ENCODE data around the gene CDKN2AIPNL. TPM values are rescaled to one million over a fixed set of nuclear protein-coding genes. Genes with fewer than 3 reads are reported as not detected.
A peak's percentile ranks its signal among the peaks of the same experiment; 100 is the strongest.

Gene CDKN2AIPNL, protein sequence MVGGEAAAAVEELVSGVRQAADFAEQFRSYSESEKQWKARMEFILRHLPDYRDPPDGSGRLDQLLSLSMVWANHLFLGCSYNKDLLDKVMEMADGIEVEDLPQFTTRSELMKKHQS
- total RNA-seq, result 10 to 100 TPM in 3 of 4 donors, not detected in 1; 20.9 to 26.1 (median 24.5) TPM

DNA sequence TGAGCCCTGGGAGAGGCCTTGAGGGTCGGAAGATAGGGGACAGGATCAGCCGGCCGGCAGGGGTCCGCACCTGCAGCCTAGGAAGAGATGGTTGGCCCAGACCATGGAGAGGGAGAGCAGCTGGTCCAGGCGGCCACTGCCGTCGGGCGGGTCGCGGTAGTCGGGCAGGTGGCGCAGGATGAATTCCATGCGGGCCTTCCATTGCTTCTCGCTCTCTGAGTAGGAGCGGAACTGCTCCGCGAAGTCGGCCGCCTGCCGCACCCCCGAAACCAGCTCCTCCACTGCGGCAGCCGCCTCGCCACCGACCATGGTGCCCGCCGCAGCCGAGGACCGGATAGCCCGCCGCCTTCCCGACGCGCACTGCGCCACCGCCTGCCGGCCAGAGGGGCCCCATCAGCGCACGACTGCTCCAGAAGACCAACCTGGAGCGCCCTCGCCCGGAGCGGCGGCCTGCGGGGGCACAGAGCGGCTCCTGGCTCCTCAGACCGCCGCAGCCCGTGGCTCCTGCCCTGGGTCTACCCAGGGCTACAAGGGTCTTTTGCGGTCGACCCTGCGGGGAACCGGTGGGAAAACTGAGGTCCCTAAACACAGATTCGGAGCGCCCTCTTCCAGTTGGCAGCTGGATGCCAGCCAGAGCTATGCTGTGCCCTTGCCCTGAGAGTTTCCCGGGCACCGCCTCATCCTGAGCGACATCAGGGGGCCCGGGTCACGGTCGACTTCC is at the start of gene CDKN2AIPNL:
Gene CDKN2AIPNL (minus strand): TSS at position 336 of the 721 bp plus-strand sequence. CDS start 27 bp downstream, at position 309.
- Histone ChIP-seq H3K27me3 (no peaks in the 10 kb centered on the region), H3K36me3 (no peaks in the 10 kb centered on the region), H3K4me1 (peaks cover 0 to 4% of the 10 kb centered on the region in 2 donors), H3K9me3 (no peaks in the 10 kb centered on the region), H3K27ac (peak within 1 kb of the TSS; percentile 83 to 90), H3K4me3 (peak within 1 kb of the TSS; percentile 68 to 80)
- TF ChIP-seq, protein P1, sequence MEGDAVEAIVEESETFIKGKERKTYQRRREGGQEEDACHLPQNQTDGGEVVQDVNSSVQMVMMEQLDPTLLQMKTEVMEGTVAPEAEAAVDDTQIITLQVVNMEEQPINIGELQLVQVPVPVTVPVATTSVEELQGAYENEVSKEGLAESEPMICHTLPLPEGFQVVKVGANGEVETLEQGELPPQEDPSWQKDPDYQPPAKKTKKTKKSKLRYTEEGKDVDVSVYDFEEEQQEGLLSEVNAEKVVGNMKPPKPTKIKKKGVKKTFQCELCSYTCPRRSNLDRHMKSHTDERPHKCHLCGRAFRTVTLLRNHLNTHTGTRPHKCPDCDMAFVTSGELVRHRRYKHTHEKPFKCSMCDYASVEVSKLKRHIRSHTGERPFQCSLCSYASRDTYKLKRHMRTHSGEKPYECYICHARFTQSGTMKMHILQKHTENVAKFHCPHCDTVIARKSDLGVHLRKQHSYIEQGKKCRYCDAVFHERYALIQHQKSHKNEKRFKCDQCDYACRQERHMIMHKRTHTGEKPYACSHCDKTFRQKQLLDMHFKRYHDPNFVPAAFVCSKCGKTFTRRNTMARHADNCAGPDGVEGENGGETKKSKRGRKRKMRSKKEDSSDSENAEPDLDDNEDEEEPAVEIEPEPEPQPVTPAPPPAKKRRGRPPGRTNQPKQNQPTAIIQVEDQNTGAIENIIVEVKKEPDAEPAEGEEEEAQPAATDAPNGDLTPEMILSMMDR (IDR thresholded peaks at IDR 0.05), result peak; percentile 93 to 97 (median 94)
- TF ChIP-seq POLR2A (IDR thresholded peaks at IDR 0.05), result peak; percentile 2 to 66
- intact Hi-C loops (cut with DNase I; ENCODE audit: low total_unique reads), result loop anchor here (5.0 to 10.0 kb wide), 2 partner anchors 53 to 116 kb away; partner anchors contain the start of gene JADE2
- DNase-seq, result peak; percentile 88 to 91

DNA sequence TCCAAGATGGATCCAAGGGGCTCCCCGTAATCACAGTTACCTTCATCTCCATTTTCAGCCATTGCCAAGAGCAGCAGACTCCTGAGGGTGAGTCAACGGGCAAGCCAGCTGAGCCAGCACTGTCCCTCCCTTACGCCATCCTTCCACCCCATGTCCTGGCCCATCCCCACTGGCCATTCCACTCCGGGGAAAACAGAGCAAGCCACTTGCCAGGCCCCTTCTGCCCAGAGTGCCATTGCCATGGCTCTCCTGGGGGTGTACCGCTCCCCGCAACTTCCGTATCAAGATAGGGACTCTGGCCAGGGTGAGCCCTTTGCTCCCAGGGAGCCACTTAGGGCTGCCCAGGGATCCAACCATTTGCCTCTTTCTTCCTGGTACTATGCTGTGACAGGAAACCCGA is 48.9 kb upstream of the CDKN2AIPNL start:
- intact Hi-C loops (cut with DNase I; ENCODE audit: low total_unique reads), result loop anchor here (10.0 kb wide), 1 partner anchor 46 kb away; the partner anchor contains the start of gene CDKN2AIPNL
- DNase-seq, result no peak
- H3K4me3 ChIP-seq, result no peak overlapping the region
- H3K27me3 ChIP-seq, result no peaks in the 10 kb centered on the region
- H3K36me3 ChIP-seq, result no peaks in the 10 kb centered on the region
- no peak for TF ChIP-seq POLR2A (IDR thresholded peaks at IDR 0.05)
- TF ChIP-seq, protein P1 (IDR thresholded peaks at IDR 0.05), result no peak
- no peak overlapping the region for H3K27ac ChIP-seq
- no peaks in the 10 kb centered on the region for H3K9me3 ChIP-seq
- no peaks in the 10 kb centered on the region for H3K4me1 ChIP-seq

DNA sequence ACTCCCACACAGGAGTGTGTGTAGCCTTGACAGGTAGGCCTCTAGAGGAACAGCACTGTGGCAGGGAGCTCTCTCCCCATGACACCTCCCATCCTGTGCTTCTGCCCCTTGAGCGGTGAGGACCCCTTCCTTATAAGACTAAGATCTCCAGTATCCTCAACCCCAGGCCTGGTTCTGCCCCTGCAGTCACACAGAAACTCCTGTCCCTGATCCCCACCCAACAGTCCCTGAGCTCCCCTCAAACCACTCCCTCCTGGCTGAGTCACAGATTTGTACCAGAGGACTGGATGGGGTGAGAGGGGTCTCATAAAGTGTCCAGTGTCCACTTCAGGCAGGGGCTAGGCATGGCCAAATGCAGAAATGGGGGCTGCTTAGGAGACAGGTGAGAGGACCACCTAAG is 47.8 kb upstream of the CDKN2AIPNL start:
- intact Hi-C loops (cut with DNase I; ENCODE audit: low total_unique reads), result no loop called here
- Histone ChIP-seq H3K27me3 (no peaks in the 10 kb centered on the region), H3K9me3 (no peaks in the 10 kb centered on the region), H3K27ac (no peak overlapping the region), H3K36me3 (no peaks in the 10 kb centered on the region), H3K4me1 (no peaks in the 10 kb centered on the region), H3K4me3 (no peak overlapping the region)
- no peak for TF ChIP-seq POLR2A (IDR thresholded peaks at IDR 0.05)
- TF ChIP-seq, protein P1 (IDR thresholded peaks at IDR 0.05), result no peak
- DNase-seq, result no peak

DNA sequence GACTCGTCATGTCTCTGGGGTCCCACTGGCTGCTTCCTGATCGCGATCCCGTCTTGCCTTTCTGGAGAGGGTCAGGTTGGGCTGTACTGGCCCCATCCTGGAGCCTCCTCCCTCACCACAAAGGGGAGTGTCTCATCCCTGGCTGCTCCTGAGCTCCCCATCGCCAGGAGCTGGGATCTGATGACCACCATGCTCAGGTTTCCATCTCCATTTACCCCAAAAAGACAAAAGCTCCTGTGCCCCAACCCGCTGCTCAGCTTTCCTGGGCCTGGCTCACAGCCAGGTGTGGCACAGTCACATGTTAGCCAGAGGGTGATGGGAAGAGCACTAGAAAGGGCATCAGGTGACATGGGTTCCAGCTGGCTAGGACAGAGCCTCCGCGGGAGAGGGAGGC is 47.3 kb upstream of the CDKN2AIPNL start:
- DNase-seq, result no peak
- Histone ChIP-seq H3K36me3 (no peaks in the 10 kb centered on the region), H3K27me3 (no peaks in the 10 kb centered on the region), H3K9me3 (no peaks in the 10 kb centered on the region), H3K4me3 (no peak overlapping the region), H3K27ac (no peak overlapping the region), H3K4me1 (no peaks in the 10 kb centered on the region)
- intact Hi-C loops (cut with DNase I; ENCODE audit: low total_unique reads), result no loop called here
- TF ChIP-seq, protein P1 (IDR thresholded peaks at IDR 0.05), result no peak
- no peak for TF ChIP-seq POLR2A (IDR thresholded peaks at IDR 0.05)

Measured in uterus (tissue), 4 donors.